ENCODE measurements around the gene COPB2. TPM values are rescaled to one million over a fixed set of nuclear protein-coding genes. Genes with fewer than 3 reads are reported as not detected.

COPB2 gene
- total and polyA plus RNA-seq, 2 experiments from 2014 or later, result 181 to 198 TPM

GRCh38 chr3:139313921-139314320 lies 75.5 kb downstream of the COPB2 start:
- Histone ChIP-seq H4K20me1 (ENCODE audit: insufficient read depth) (no peaks in the 10 kb centered on the region), H3K36me3 (ENCODE audit: low read depth) (no peaks in the 10 kb centered on the region), H3K27me3 (replicated peaks; ENCODE audit: insufficient read depth) (no peaks in the 10 kb centered on the region), H3K9me2 (ENCODE audit: insufficient read depth) (no peaks in the 10 kb centered on the region), H3K79me2 (ENCODE audit: insufficient read depth) (no peaks in the 10 kb centered on the region), H3K4me3 (no peak overlapping the region), H3F3A (ENCODE audit: insufficient read depth) (peaks cover 27% of the 10 kb centered on the region), H3K27ac (no peak overlapping the region), H3K4me1 (ENCODE audit: insufficient read depth) (peaks cover 51% of the 10 kb centered on the region), H3K9ac (no peak overlapping the region), H3K4me2 (ENCODE audit: unreplicated experiment) (no peak overlapping the region), H3K9me3 (ENCODE audit: low read depth) (no peaks in the 10 kb centered on the region), H2AFZ (no peak overlapping the region)
- in situ Hi-C loops (cut with MboI), result no loop called here
- TF ChIP-seq EZH2 (IDR thresholded peaks at IDR 0.05; ENCODE audit: insufficient read depth, poor library complexity, severe bottlenecking) (no peak), EZH2phosphoT487 (IDR thresholded peaks at IDR 0.05; ENCODE audit: insufficient read depth, low read depth) (no peak)
- no peak for DNase-seq
- WGBS, 2 experiments (ENCODE audit: low coverage in 1 of 2, low lambda C conversion rate in 2 of 2, missing lambda C conversion rate in 2 of 2), result 84 to 87% methylated on average over 5 of the region's 5 CpGs

GRCh38 chr3:139312959-139313358 lies 76.5 kb downstream of the COPB2 start:
- Histone ChIP-seq H4K20me1 (ENCODE audit: insufficient read depth) (no peaks in the 10 kb centered on the region), H3K27ac (no peak overlapping the region), H3K9me3 (ENCODE audit: low read depth) (no peaks in the 10 kb centered on the region), H3K27me3 (replicated peaks; ENCODE audit: insufficient read depth) (no peaks in the 10 kb centered on the region), H3K4me2 (ENCODE audit: unreplicated experiment) (peak overlapping the region; percentile 37), H3K9me2 (ENCODE audit: insufficient read depth) (no peaks in the 10 kb centered on the region), H3K79me2 (ENCODE audit: insufficient read depth) (no peaks in the 10 kb centered on the region), H3K9ac (no peak overlapping the region), H2AFZ (peak overlapping the region; percentile 55; the same call in 1 of the 2 replicates), H3K4me3 (no peak overlapping the region), H3F3A (ENCODE audit: insufficient read depth) (peaks cover 35% of the 10 kb centered on the region), H3K4me1 (ENCODE audit: insufficient read depth) (peaks cover 60% of the 10 kb centered on the region), H3K36me3 (ENCODE audit: low read depth) (no peaks in the 10 kb centered on the region)
- TF ChIP-seq EZH2phosphoT487 (IDR thresholded peaks at IDR 0.05; ENCODE audit: insufficient read depth, low read depth) (no peak), EZH2 (IDR thresholded peaks at IDR 0.05; ENCODE audit: insufficient read depth, poor library complexity, severe bottlenecking) (no peak)
- 48 to 50% methylated on average over 2 of the region's 2 CpGs for WGBS, 2 experiments (ENCODE audit: low coverage in 1 of 2, low lambda C conversion rate in 2 of 2, missing lambda C conversion rate in 2 of 2)
- DNase-seq, result peak; percentile 69
- in situ Hi-C loops (cut with MboI), result no loop called here

GRCh38 chr3:139312416-139312815 lies 77.0 kb downstream of the COPB2 start:
- WGBS, 2 experiments (ENCODE audit: low coverage in 1 of 2, low lambda C conversion rate in 2 of 2, missing lambda C conversion rate in 2 of 2), result 95 to 100% methylated on average over 1 of the region's 1 CpG

GRCh38 chr3:139311557-139311956 lies 77.9 kb downstream of the COPB2 start:
- 94 to 100% methylated on average over 1 of the region's 1 CpG for WGBS, 2 experiments (ENCODE audit: low coverage in 1 of 2, low lambda C conversion rate in 2 of 2, missing lambda C conversion rate in 2 of 2)
- in situ Hi-C loops (cut with MboI), result no loop called here

More at GRCh38 chr3:139312416-139312815, 77.0 kb downstream of the COPB2 start:
- in situ Hi-C loops (cut with MboI), result no loop called here
- H3K9ac ChIP-seq, result no peak overlapping the region
- no peaks in the 10 kb centered on the region for H3K79me2 ChIP-seq (ENCODE audit: insufficient read depth)
- peak overlapping the region; percentile 37 for H3K4me2 ChIP-seq (ENCODE audit: unreplicated experiment)
- no peaks in the 10 kb centered on the region for H3K9me3 ChIP-seq (ENCODE audit: low read depth)
- H3K36me3 ChIP-seq (ENCODE audit: low read depth), result no peaks in the 10 kb centered on the region
- TF ChIP-seq EZH2 (IDR thresholded peaks at IDR 0.05; ENCODE audit: insufficient read depth, poor library complexity, severe bottlenecking), result no peak
- no peak for TF ChIP-seq EZH2phosphoT487 (IDR thresholded peaks at IDR 0.05; ENCODE audit: insufficient read depth, low read depth)
- no peaks in the 10 kb centered on the region for H3K9me2 ChIP-seq (ENCODE audit: insufficient read depth)
- H3K27me3 ChIP-seq (replicated peaks; ENCODE audit: insufficient read depth), result no peaks in the 10 kb centered on the region
- no peaks in the 10 kb centered on the region for H4K20me1 ChIP-seq (ENCODE audit: insufficient read depth)
- H3K4me1 ChIP-seq (ENCODE audit: insufficient read depth), result peaks cover 62% of the 10 kb centered on the region
- H3F3A ChIP-seq (ENCODE audit: insufficient read depth), result peaks cover 37% of the 10 kb centered on the region
- no peak for DNase-seq
- H3K4me3 ChIP-seq, result no peak overlapping the region
- H2AFZ ChIP-seq, result no peak overlapping the region; the same call in 1 of the 2 replicates
- no peak overlapping the region for H3K27ac ChIP-seq

More at GRCh38 chr3:139311557-139311956, 77.9 kb downstream of the COPB2 start:
- H3F3A ChIP-seq (ENCODE audit: insufficient read depth), result peaks cover 37% of the 10 kb centered on the region
- no peaks in the 10 kb centered on the region for H3K9me2 ChIP-seq (ENCODE audit: insufficient read depth)
- no peak overlapping the region for H3K9ac ChIP-seq
- peaks cover 63% of the 10 kb centered on the region for H3K4me1 ChIP-seq (ENCODE audit: insufficient read depth)
- H3K4me2 ChIP-seq (ENCODE audit: unreplicated experiment), result no peak overlapping the region
- H3K36me3 ChIP-seq (ENCODE audit: low read depth), result no peaks in the 10 kb centered on the region
- no peaks in the 10 kb centered on the region for H3K79me2 ChIP-seq (ENCODE audit: insufficient read depth)
- no peak overlapping the region for H3K27ac ChIP-seq
- H4K20me1 ChIP-seq (ENCODE audit: insufficient read depth), result no peaks in the 10 kb centered on the region
- H3K4me3 ChIP-seq, result no peak overlapping the region
- H2AFZ ChIP-seq, result no peak overlapping the region
- no peak for DNase-seq
- TF ChIP-seq EZH2 (IDR thresholded peaks at IDR 0.05; ENCODE audit: insufficient read depth, poor library complexity, severe bottlenecking) (no peak), EZH2phosphoT487 (IDR thresholded peaks at IDR 0.05; ENCODE audit: insufficient read depth, low read depth) (no peak)
- no peaks in the 10 kb centered on the region for H3K9me3 ChIP-seq (ENCODE audit: low read depth)
- H3K27me3 ChIP-seq (replicated peaks; ENCODE audit: insufficient read depth), result no peaks in the 10 kb centered on the region

Measured in GM23248 (cell line).